ENCODE results near the gene NUMBL. TPM values are rescaled to one million over a fixed set of nuclear protein-coding genes. Genes with fewer than 3 reads are reported as not detected.

The NUMBL gene
- total and polyA plus RNA-seq, 9 of the 15 experiments (the other 6 are each of a cell fraction or from before 2014, with no cell fraction given) = 0.39 to 38.6 (median 6.6) TPM

DNA sequence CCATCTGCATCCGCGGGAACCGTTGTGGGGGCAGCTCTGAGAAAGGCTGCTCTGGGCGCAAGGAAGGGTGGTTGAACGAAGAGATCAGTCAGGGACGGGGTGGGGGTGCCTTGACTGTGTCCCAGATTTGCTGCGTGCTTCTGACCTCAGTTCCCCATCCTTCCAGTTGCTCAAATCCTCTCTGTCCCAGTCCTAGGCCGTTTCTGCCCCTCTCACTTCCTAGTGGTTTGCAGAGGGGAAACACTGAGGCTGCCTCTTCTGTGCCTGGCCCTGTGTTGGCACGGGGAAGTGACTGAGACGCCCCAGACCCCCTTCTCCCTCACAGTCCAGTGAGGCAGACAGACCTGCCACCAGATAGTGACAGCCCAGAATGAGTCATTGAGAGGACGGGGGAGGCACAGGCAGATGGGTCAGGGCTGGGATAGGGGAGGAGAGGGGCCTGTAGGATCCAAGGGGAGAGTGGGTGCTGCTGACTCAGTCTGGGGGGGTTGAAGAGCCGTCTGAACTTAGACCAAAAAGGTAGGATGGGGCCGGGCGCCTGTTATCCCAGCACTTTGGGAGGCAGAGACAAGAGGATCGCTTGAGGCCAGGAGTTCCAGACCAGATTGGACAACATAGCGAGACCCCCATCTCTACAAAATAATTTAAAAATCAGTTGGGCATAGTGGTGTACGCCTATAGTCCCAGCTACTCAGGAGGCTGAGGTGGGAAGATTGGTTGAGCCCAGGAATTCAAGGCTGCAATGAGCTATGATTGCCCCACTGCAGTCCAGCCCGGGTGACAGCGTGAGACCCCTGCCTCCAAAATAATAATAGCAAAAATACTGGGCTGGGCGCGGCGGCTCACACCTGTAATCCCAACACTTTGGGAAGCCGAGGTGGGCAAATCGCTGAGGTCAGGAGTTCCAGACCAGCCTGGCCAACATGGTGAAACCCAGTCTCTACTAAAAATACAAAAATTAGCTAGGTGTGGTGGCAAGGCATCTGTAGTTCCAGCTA is 26.5 kb downstream of the NUMBL start (continued):
- no peak for TF ChIP-seq TCFL5 (CRISPR knock-in tag; conservative IDR thresholded peaks at IDR 0.05)
- TF ChIP-seq TEAD2 (tag; IDR thresholded peaks at IDR 0.05) = no peak
- no peak for TF ChIP-seq SMAD2 (IDR thresholded peaks at IDR 0.05; ENCODE audit: low read depth, low read length)
- no peak for TF ChIP-seq HDAC8 (tag; IDR thresholded peaks at IDR 0.05)
- no peak for TF ChIP-seq ZNF134 (CRISPR knock-in tag; conservative IDR thresholded peaks at IDR 0.05)
- TF ChIP-seq, protein P1, sequence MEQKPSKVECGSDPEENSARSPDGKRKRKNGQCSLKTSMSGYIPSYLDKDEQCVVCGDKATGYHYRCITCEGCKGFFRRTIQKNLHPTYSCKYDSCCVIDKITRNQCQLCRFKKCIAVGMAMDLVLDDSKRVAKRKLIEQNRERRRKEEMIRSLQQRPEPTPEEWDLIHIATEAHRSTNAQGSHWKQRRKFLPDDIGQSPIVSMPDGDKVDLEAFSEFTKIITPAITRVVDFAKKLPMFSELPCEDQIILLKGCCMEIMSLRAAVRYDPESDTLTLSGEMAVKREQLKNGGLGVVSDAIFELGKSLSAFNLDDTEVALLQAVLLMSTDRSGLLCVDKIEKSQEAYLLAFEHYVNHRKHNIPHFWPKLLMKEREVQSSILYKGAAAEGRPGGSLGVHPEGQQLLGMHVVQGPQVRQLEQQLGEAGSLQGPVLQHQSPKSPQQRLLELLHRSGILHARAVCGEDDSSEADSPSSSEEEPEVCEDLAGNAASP (IDR thresholded peaks at IDR 0.05) = no peak
- TF ChIP-seq NCOA4 (IDR thresholded peaks at IDR 0.05; ENCODE audit: partially characterized antibody) = no peak
- peak; percentile 37; the same call in 1 of the 2 replicates for TF ChIP-seq CREB1 (IDR thresholded peaks at IDR 0.05)
- no peak for TF ChIP-seq CREB1 (CRISPR knock-in tag; IDR thresholded peaks at IDR 0.05)
- no peak for TF ChIP-seq NELFE (IDR thresholded peaks at IDR 0.05; ENCODE audit: insufficient read depth, insufficient read length)
- no peak for TF ChIP-seq HDAC2 (IDR thresholded peaks at IDR 0.05)
- no peak for TF ChIP-seq ZNF586 (CRISPR knock-in tag; conservative IDR thresholded peaks at IDR 0.05)
- no peak for TF ChIP-seq ZNF174 (CRISPR knock-in tag; IDR thresholded peaks at IDR 0.05)
- no peak for TF ChIP-seq GABPB2 (CRISPR knock-in tag; conservative IDR thresholded peaks at IDR 0.05)
- TF ChIP-seq CEBPB (tag; IDR thresholded peaks at IDR 0.05) = no peak
- no peak for TF ChIP-seq HNRNPL (IDR thresholded peaks at IDR 0.05; ENCODE audit: low read depth, low read length)
- TF ChIP-seq, protein P2, sequence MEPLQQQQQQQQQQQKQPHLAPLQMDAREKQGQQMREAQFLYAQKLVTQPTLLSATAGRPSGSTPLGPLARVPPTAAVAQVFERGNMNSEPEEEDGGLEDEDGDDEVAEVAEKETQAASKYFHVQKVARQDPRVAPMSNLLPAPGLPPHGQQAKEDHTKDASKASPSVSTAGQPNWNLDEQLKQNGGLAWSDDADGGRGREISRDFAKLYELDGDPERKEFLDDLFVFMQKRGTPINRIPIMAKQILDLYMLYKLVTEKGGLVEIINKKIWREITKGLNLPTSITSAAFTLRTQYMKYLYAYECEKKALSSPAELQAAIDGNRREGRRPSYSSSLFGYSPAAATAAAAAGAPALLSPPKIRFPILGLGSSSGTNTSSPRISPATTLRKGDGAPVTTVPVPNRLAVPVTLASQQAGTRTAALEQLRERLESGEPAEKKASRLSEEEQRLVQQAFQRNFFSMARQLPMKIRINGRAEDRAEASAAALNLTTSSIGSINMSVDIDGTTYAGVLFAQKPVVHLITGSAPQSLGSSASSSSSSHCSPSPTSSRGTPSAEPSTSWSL (CRISPR knock-in tag; IDR thresholded peaks at IDR 0.05; ENCODE audit: borderline replicate concordance) = no peak
- TF ChIP-seq ZNF23 (CRISPR knock-in tag; IDR thresholded peaks at IDR 0.05) = no peak
- no peak for TF ChIP-seq ZNF584 (CRISPR knock-in tag; IDR thresholded peaks at IDR 0.05; ENCODE audit: low read depth)
- TF ChIP-seq TAL1 (IDR thresholded peaks at IDR 0.05) = no peak
- no peak for TF ChIP-seq COPS2 (conservative IDR thresholded peaks at IDR 0.05)
- TF ChIP-seq ADNP (tag; IDR thresholded peaks at IDR 0.05) = no peak
- no peak for TF ChIP-seq TGIF2 (CRISPR knock-in tag; IDR thresholded peaks at IDR 0.05)
- TF ChIP-seq, protein P3, sequence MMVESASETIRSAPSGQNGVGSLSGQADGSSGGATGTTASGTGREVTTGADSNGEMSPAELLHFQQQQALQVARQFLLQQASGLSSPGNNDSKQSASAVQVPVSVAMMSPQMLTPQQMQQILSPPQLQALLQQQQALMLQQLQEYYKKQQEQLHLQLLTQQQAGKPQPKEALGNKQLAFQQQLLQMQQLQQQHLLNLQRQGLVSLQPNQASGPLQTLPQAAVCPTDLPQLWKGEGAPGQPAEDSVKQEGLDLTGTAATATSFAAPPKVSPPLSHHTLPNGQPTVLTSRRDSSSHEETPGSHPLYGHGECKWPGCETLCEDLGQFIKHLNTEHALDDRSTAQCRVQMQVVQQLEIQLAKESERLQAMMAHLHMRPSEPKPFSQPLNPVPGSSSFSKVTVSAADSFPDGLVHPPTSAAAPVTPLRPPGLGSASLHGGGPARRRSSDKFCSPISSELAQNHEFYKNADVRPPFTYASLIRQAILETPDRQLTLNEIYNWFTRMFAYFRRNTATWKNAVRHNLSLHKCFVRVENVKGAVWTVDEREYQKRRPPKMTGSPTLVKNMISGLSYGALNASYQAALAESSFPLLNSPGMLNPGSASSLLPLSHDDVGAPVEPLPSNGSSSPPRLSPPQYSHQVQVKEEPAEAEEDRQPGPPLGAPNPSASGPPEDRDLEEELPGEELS (CRISPR knock-in tag; IDR thresholded peaks at IDR 0.05; ENCODE audit: borderline replicate concordance) = no peak
- no peak for TF ChIP-seq ZKSCAN3 (CRISPR knock-in tag; IDR thresholded peaks at IDR 0.05)
- no peak for TF ChIP-seq TEAD1 (CRISPR knock-in tag; IDR thresholded peaks at IDR 0.05)

Data from K562 (cell line).